Muscle layer of duodenum (tissue), 2 donors: Measurements from ENCODE around the gene KRT86.
"Not testable (repeated sequence)": the region's sequence is repeated elsewhere in the genome, so short reads cannot be mapped to it uniquely, and the experiment has no call there.

Experiments
- H3K27ac ChIP-seq: one replicate; pipeline ENCODE4 v1.7.0; 2013; ENCODE audit warnings: mild to moderate bottlenecking, low read length
- H3K27me3 ChIP-seq: one replicate; pipeline ENCODE4 v1.7.0; 2013; ENCODE audit warnings: low read depth, mild to moderate bottlenecking, control low read depth, low read length
- H3K36me3 ChIP-seq, 2 donors: one replicate each; pipeline ENCODE4 v1.7.0; 2013; ENCODE audit warnings: low read length in 2 of 2, control low read depth in 1 of 2, mild to moderate bottlenecking in 1 of 2; ENCODE audit not compliant: insufficient read depth in 2 of 2, control insufficient read depth in 1 of 2
- H3K4me1 ChIP-seq, 2 donors: one replicate each; pipeline ENCODE4 v1.7.0; 2013; ENCODE audit warnings: low read length in 2 of 2, mild to moderate bottlenecking in 2 of 2, control low read depth in 1 of 2, moderate library complexity in 1 of 2; ENCODE audit not compliant: insufficient read depth in 2 of 2, control insufficient read depth in 1 of 2
- H3K4me3 ChIP-seq, 2 donors: one replicate each; pipeline ENCODE4 v1.7.0; 2013; ENCODE audit warnings: low read length in 2 of 2, low read depth in 1 of 2, mild to moderate bottlenecking in 1 of 2
- H3K9me3 ChIP-seq, 2 donors: one replicate each; pipeline ENCODE4 v1.7.0; 2013; ENCODE audit warnings: low read length in 2 of 2, control low read depth in 1 of 2, mild to moderate bottlenecking in 1 of 2; ENCODE audit not compliant: control insufficient read depth in 1 of 2
- donor health status: healthy.

KRT86 gene

GRCh38 chr12:52248541-52249461, 25.6 kb upstream of the KRT86 start:
- Histone ChIP-seq H3K36me3 (no peaks in the 10 kb centered on the region), H3K9me3 (no peaks in the 10 kb centered on the region), H3K27me3 (peaks cover 9% of the 10 kb centered on the region), H3K4me3 (no peak overlapping the region), H3K4me1 (peaks cover 6 to 10% of the 10 kb centered on the region in 2 donors), H3K27ac (no peak overlapping the region)

DNA sequence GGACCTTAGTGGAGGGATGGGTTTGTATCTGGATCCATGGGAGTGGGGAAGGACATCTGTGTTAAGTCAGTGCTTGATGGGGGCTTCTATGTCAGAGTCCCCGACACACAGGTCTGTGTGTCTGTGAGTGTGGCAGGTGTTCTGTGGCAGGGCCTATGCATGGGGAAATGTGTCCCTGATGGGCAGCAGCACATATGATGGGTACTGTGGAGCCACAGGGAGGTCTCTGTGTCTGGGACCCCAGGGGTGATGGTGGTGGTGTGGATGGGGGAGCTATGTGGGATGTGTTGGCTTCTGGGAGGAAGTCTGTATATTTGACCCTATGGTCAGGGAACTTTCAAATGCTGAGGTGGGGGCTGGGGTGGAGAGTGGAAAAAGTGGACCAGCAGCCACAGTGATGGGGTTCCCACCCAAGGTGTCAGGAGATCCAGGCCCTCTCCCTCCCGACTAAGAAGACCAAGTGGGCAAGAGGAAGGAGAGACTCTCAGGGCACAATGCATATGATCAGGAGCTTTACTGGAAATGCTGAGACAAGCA, 24.9 kb upstream of the KRT86 start:
- Histone ChIP-seq H3K36me3 (no peaks in the 10 kb centered on the region), H3K4me3 (no peak overlapping the region), H3K9me3 (no peaks in the 10 kb centered on the region), H3K27ac (no peak overlapping the region), H3K27me3 (peaks cover 9% of the 10 kb centered on the region), H3K4me1 (peaks cover 0 to 2% of the 10 kb centered on the region in 2 donors)

DNA sequence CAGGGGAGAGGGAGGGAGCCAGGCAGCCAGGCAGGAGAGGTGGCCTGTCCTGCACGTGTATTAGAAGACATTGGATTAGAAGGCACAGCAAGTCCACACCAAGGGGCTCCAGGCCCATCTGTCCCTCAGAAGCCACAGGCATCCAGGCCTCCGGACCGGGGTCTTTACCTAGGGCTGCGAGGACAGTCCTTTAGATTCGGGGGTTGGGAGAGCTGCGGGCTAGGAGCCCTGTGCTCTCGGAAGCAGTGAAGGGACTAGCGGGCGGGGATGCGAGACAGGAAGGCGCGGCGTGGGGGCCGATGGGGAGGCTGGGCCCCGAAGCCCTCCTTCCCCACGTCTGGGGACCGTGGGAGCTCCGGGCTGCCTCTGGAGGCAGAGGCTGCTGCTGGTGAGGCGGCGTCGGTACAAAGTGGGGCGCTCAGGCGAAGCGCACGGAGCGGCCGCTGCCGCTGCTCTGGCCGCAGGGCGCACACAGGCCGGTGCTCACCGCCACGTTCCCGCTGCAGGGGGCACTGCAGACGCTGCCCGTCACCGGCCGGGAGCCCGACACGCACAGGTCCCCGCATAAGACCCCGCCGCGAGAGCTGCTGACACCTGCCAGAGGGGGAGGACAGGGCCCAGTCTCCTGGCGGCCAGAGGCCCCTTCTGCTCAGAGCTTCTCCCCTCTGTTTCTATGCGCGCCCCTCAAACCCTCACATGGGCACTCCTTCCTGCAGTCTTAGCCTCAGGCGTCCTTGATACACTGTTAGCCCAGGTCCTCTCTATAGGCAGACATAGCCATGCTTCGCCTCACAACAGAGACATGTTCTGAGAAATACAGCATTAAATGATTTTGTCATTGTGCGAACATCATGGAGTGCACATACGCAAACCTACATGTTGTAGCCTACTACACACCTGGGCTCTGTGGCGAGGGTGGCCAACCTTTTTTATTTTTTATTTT, 24.1 kb upstream of the KRT86 start:
- no peaks in the 10 kb centered on the region for H3K4me1 ChIP-seq
- peaks cover 9% of the 10 kb centered on the region for H3K27me3 ChIP-seq
- no peaks in the 10 kb centered on the region for H3K36me3 ChIP-seq
- H3K27ac ChIP-seq: no peak overlapping the region
- H3K4me3 ChIP-seq: no peak overlapping the region
- no peaks in the 10 kb centered on the region for H3K9me3 ChIP-seq

DNA sequence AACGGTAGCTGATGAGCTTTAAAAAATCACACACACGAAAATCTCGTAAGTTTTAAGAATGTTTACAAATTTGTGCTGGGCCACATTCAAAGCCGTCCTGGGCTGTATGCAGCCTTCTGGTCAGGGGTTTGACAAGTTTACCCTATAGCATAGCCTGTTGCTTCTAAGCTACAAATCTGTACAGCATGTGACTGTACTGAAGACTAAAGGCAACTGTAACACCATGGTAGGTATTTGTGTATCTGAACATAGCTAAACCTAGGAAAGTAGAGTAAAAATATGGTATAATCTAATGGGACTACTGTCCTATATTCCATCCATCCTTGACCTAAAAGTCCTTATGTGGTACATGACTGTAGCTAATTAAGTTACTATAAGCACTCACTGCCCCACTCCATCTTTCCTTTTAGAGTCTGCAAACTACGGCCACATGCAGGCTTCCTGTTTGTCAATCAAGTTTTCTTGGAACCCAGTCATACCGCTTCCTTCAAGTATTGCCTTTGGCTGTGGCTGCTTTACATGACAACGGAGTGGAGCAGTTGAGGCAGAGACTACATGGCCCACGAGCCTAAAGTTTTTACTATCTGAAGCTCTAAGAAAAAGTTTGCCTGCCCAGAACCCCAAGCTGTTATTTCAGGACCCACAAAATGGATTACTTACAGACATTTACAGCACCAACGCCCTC, 22.9 kb upstream of the KRT86 start:
- H3K4me1 ChIP-seq: no peaks in the 10 kb centered on the region
- H3K27ac ChIP-seq: no peak overlapping the region
- H3K27me3 ChIP-seq: peaks cover 15% of the 10 kb centered on the region

GRCh38 chr12:52252175-52252615, 22.2 kb upstream of the KRT86 start:
- not testable (repeated sequence) for H3K9me3 ChIP-seq, H3K36me3 ChIP-seq, H3K4me3 ChIP-seq, H3K27ac ChIP-seq, H3K4me1 ChIP-seq
- peaks cover 21% of the 10 kb centered on the region for H3K27me3 ChIP-seq

More for the DNA sequence above, 22.9 kb upstream of the KRT86 start:
- no peak overlapping the region for H3K4me3 ChIP-seq
- H3K36me3 ChIP-seq: no peaks in the 10 kb centered on the region
- no peaks in the 10 kb centered on the region for H3K9me3 ChIP-seq

- H3K27me3 ChIP-seq: peaks cover 27% of the 10 kb centered on the region
- H3K9me3 ChIP-seq: no peaks in the 10 kb centered on the region
- H3K36me3 ChIP-seq: no peaks in the 10 kb centered on the region
- no peaks in the 10 kb centered on the region for H3K4me1 ChIP-seq
- H3K27ac ChIP-seq: no peak overlapping the region
- H3K4me3 ChIP-seq: no peak overlapping the region
Observed at GRCh38 chr12:52252728-52253343, 21.6 kb upstream of the KRT86 start.

GRCh38 chr12:52253391-52254179, 20.9 kb upstream of the KRT86 start:
- Histone ChIP-seq H3K27ac (no peak overlapping the region), H3K4me3 (no peak overlapping the region), H3K9me3 (no peaks in the 10 kb centered on the region), H3K27me3 (peaks cover 30% of the 10 kb centered on the region), H3K36me3 (no peaks in the 10 kb centered on the region), H3K4me1 (peaks cover 0 to 3% of the 10 kb centered on the region in 2 donors)

GRCh38 chr12:52254180-52254964, 20.1 kb upstream of the KRT86 start:
- no peak overlapping the region for H3K4me3 ChIP-seq
- no peaks in the 10 kb centered on the region for H3K36me3 ChIP-seq
- H3K4me1 ChIP-seq: peaks cover 0 to 8% of the 10 kb centered on the region in 2 donors
- H3K27me3 ChIP-seq: peaks cover 30% of the 10 kb centered on the region
- H3K27ac ChIP-seq: no peak overlapping the region
- H3K9me3 ChIP-seq: peaks cover 0 to 3% of the 10 kb centered on the region in 2 donors

DNA sequence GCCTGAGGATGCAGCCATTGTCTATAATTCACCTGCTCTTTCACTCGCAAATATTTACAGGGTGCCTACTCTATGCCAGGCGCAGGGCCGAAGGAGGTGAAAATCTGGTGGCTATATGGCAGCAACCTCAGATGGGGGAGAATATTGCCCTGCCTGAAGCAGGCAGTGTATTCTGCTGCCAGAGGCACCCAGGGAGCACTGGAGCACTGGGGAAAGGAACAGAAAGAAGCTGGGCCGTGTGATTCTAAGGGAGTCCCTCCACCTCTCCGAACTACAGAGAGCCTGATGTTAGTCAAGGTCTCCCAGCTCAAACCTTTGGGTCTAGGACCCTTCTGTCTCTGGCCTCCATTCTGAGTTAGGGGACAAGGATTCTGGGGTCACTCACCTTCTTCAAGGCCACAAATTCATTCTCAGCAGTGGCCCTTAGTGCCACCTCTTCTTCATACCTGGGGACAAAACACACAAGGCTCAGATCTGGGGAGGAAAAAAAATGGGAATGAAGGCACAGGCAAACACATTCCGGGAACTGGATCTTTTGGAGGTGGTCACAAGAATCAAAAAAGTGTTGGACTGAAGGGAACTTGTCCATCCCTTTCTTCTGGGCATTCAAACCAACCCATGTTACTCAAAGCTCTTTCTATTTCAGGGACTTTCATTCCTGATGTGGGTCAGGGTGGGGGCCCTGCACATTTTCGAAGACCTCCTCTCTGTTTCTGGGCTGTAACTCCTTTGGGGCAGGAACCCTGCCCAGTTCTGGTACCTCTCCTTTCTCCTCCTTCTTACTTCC, 19.3 kb upstream of the KRT86 start:
- peaks cover 0 to 3% of the 10 kb centered on the region in 2 donors for H3K9me3 ChIP-seq
- peaks cover 30% of the 10 kb centered on the region for H3K27me3 ChIP-seq
- no peak overlapping the region for H3K27ac ChIP-seq
- H3K4me3 ChIP-seq: no peak overlapping the region
- peaks cover 0 to 8% of the 10 kb centered on the region in 2 donors for H3K4me1 ChIP-seq
- H3K36me3 ChIP-seq: no peaks in the 10 kb centered on the region
